ENCODE measurements around the gene TRPC4AP. TPM values are rescaled to one million over a fixed set of nuclear protein-coding genes. Genes with fewer than 3 reads are reported as not detected.

The TRPC4AP gene
- total RNA-seq, 1 donor from 2014 or later, result 30.3 TPM

DNA sequence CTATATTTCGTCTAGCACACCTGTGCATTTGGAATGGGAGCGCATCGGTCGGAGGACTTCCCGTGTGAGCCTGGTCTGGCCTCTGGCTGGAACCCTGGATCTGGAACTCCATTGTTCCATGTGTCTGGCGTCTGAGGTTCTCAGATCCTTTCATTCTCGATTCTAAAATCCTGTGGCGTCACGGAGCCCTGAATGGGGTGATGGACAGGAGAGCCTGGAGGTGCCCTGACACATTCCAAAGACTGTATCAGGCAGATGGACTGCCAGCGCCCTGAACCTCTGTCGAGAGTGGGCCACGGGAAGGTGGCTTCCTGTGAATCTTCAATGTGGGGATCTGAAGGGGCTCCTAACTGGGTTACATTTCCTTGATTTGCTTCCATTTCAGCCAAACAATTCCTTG, 116.3 kb downstream of the TRPC4AP start:
- no peak for TF ChIP-seq CTCF (IDR thresholded peaks at IDR 0.05; ENCODE audit: insufficient read depth, low read length, severe bottlenecking)
- no peaks in the 10 kb centered on the region for H3K36me3 ChIP-seq (ENCODE audit: control insufficient read depth, insufficient read depth, low read length)
- no peak overlapping the region for H3K4me3 ChIP-seq (ENCODE audit: low read depth, low read length)
- FAIRE-seq, result no peak
- H3K27me3 ChIP-seq (ENCODE audit: control insufficient read depth, insufficient read depth, low read length), result no peaks in the 10 kb centered on the region
- no peak for DNase-seq (ENCODE audit: low read depth)

GRCh38 chr20:34974246-34974645, 118.4 kb downstream of the TRPC4AP start:
- DNase-seq (ENCODE audit: low read depth), result no peak
- Histone ChIP-seq H3K27me3 (ENCODE audit: control insufficient read depth, insufficient read depth, low read length) (no peaks in the 10 kb centered on the region), H3K36me3 (ENCODE audit: control insufficient read depth, insufficient read depth, low read length) (no peaks in the 10 kb centered on the region), H3K4me3 (ENCODE audit: low read depth, low read length) (no peak overlapping the region)
- FAIRE-seq, result no peak
- no peak for TF ChIP-seq CTCF (IDR thresholded peaks at IDR 0.05; ENCODE audit: insufficient read depth, low read length, severe bottlenecking)

DNA sequence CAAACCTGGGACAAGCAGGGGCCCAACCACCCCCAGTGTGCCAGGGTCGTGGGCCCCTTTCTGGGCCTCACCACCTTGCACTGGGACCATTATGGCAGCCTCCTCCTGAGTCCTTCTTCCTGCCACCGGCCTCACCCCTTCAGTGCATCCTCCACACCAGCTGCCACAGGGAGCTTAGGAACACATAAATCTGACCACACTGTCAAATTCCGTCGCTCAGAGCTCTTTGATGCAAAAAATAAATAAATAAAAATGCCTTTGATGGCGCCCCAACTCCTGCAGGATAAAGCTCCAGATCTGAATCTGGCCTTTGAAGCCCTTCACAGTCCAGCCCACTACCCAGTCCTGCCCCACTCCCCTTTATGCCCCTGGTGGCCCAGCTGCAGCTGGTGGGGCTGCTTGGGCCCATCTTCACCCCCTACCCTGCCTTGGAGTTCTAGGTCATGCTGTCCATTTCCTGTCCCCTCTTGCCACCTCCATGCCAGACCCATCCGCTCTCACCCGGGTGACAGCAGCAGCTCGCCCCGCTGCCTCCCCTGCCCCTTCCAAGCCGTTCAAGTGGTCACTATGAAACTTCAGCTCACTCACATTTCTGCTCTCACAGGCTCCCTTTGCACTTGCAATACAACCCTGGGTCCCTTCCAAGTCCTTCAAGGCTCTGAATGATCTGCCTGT, 120.9 kb downstream of the TRPC4AP start:
- Histone ChIP-seq H3K27me3 (ENCODE audit: control insufficient read depth, insufficient read depth, low read length) (no peaks in the 10 kb centered on the region), H3K4me3 (ENCODE audit: low read depth, low read length) (no peak overlapping the region), H3K36me3 (ENCODE audit: control insufficient read depth, insufficient read depth, low read length) (no peaks in the 10 kb centered on the region)
- FAIRE-seq, result no peak
- TF ChIP-seq CTCF (IDR thresholded peaks at IDR 0.05; ENCODE audit: insufficient read depth, low read length, severe bottlenecking), result no peak
- no peak for DNase-seq (ENCODE audit: low read depth)

DNA sequence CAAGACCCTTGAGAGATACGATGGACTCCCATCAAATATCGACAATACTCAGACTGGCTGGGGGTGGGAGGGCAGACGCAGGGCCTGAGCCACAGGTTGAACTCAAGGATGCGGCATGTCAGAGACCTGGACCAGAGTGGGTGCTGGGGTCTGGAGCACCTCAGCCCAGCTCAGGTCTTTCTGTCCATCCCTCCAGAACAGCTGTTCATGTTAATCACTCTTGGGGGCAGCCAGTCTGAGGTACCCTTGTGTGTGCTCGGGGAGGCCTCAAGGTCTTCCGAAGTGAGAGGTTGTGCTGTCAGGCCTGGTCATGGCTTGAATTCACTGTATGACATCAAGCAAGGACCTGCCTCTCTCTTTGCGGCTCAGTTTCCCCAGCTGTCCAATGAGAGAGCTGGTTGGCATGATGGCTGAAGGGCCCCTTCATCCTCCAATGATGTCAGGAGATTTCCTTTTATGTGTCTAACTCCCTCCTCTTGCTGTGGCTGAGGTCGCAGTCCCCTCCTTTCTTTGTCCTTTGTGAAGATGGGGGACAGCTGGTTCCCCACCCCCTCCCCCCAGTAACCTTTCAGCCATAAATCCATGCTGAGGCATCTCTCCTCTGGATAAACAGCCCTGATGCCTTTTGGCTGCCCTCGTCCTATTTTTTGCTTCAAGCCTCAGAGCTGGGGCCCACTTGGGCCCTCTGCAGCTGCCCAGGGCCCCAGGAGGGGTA, 121.6 kb downstream of the TRPC4AP start:
- no peak for TF ChIP-seq CTCF (IDR thresholded peaks at IDR 0.05; ENCODE audit: insufficient read depth, low read length, severe bottlenecking)
- Histone ChIP-seq H3K27me3 (ENCODE audit: control insufficient read depth, insufficient read depth, low read length) (no peaks in the 10 kb centered on the region), H3K36me3 (ENCODE audit: control insufficient read depth, insufficient read depth, low read length) (no peaks in the 10 kb centered on the region), H3K4me3 (ENCODE audit: low read depth, low read length) (no peak overlapping the region)
- no peak for DNase-seq (ENCODE audit: low read depth)
- no peak for FAIRE-seq

DNA sequence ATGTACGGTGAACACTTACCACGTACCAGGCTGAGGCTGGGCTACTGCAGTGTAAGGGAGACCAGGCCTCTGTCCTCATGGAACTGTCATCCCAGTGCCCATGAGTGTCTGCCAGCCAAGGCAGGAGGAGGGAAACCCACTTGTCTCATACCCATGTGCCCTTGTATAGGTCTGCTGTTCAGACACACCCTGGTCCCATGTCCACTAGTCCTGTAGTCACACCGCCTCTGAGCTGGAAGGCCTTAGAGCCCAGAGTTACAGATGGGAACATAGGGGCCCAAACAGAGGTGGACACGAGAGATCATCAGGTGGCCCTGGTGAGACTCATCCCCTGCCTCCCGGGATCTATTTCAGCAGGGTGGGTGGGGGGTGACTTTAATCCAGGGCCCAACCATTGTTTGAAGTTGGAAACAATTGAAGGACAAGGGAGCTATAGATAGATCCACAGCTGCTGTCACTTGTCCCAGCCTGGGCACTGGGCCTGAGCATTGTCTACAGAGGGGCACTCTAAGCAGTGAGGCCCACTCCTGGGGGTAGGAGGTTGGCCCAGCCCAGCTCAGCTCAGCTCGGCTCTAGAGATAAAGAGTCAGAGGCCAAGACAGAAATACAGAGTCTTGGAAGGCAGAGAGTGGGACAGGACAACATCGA, 122.3 kb downstream of the TRPC4AP start:
- DNase-seq (ENCODE audit: low read depth) (no peak), FAIRE-seq (no peak)
- no peaks in the 10 kb centered on the region for H3K27me3 ChIP-seq (ENCODE audit: control insufficient read depth, insufficient read depth, low read length)
- H3K4me3 ChIP-seq (ENCODE audit: low read depth, low read length), result no peak overlapping the region
- H3K36me3 ChIP-seq (ENCODE audit: control insufficient read depth, insufficient read depth, low read length), result no peaks in the 10 kb centered on the region
- no peak for TF ChIP-seq CTCF (IDR thresholded peaks at IDR 0.05; ENCODE audit: insufficient read depth, low read length, severe bottlenecking)
